Putamen (tissue), 1 donor: ENCODE measurements around the gene IRGQ.
"Not testable (repeated sequence)": the region's sequence is repeated elsewhere in the genome, so short reads cannot be mapped to it uniquely, and the experiment has no call there.

Experiments
- DNase-seq: peaks from one replicate; pipeline ENCODE4 v3.0.0-alpha.2; 2016; ENCODE audit warnings: low spot score

IRGQ gene

GRCh38 chr19:43597876-43598275, 1.9 kb upstream of the IRGQ start:
- DNase-seq, result no peak

- DNase-seq, result no peak
These were observed 1.0 kb upstream of the IRGQ start for GRCh38 chr19:43596842-43597461.

GRCh38 chr19:43595605-43595998, 332 bp downstream of the IRGQ start:
- DNase-seq, result no peak

GRCh38 chr19:43594710-43595604, 977 bp downstream of the IRGQ start:
- DNase-seq, result peak; percentile 47

- DNase-seq, result no peak
These were observed 1.7 kb downstream of the IRGQ start for GRCh38 chr19:43594081-43594697.

- no peak for DNase-seq
These were observed 3.1 kb downstream of the IRGQ start for GRCh38 chr19:43592800-43593350.

- no peak for DNase-seq
These were observed 3.8 kb downstream of the IRGQ start for GRCh38 chr19:43591904-43592772.

GRCh38 chr19:43589678-43590077, 6.3 kb downstream of the IRGQ start:
- no peak for DNase-seq

- DNase-seq, result no peak
These were observed 6.7 kb downstream of the IRGQ start for GRCh38 chr19:43589277-43589676.

- not testable (repeated sequence) for DNase-seq
These were observed 8.9 kb downstream of the IRGQ start for GRCh38 chr19:43587029-43587428.

- DNase-seq, result no peak
These were observed 9.6 kb downstream of the IRGQ start for GRCh38 chr19:43586346-43586745.

- no peak for DNase-seq
These were observed 11.4 kb downstream of the IRGQ start for GRCh38 chr19:43584484-43584883.

- no peak for DNase-seq
These were observed 13.4 kb downstream of the IRGQ start for GRCh38 chr19:43582495-43582894.

GRCh38 chr19:43581467-43581866, 14.5 kb downstream of the IRGQ start:
- no peak for DNase-seq

- DNase-seq, result no peak
These were observed 17.1 kb downstream of the IRGQ start for GRCh38 chr19:43578787-43579186.

GRCh38 chr19:43575955-43576878, 19.7 kb downstream of the IRGQ start:
- DNase-seq, result no peak

- peak; percentile 99 for DNase-seq
These were observed 20.6 kb downstream of the IRGQ start, which contains the start of the genes PINLYP and XRCC1 for GRCh38 chr19:43575156-43575950. Gene PINLYP (plus strand): TSS chr19:43575801. CDS start chr19:43577192, 1,391 bp downstream. Gene XRCC1 (minus strand): TSS chr19:43575527. CDS start chr19:43575458, 69 bp downstream.

GRCh38 chr19:43574424-43575155, 21.3 kb downstream of the IRGQ start:
- no peak for DNase-seq

GRCh38 chr19:43572171-43572588, 23.8 kb downstream of the IRGQ start:
- DNase-seq, result no peak
